OCI-LY7 (cell line): ENCODE data around the gene VIT.

Experiments used
- EZH2phosphoT487 ChIP-seq: fragments of 200-600 bp; sonication (generic); IDR thresholded peaks from 2 replicates; pipeline ENCODE4 v1.6.1; 2018; ENCODE audit warnings: low read depth, borderline replicate concordance, mild to moderate bottlenecking, mixed run types, antibody characterized with exemption, low read length, moderate library complexity, mixed read lengths
- TF ChIP-seq, protein P1 (sequence below): fragments of 200-600 bp; sonication (generic); conservative IDR thresholded peaks from 2 replicates; pipeline ENCODE4 v1.5.1; 2014; ENCODE audit warnings: mild to moderate bottlenecking, antibody characterized with exemption, low read length, moderate library complexity, mixed read lengths

DNA sequence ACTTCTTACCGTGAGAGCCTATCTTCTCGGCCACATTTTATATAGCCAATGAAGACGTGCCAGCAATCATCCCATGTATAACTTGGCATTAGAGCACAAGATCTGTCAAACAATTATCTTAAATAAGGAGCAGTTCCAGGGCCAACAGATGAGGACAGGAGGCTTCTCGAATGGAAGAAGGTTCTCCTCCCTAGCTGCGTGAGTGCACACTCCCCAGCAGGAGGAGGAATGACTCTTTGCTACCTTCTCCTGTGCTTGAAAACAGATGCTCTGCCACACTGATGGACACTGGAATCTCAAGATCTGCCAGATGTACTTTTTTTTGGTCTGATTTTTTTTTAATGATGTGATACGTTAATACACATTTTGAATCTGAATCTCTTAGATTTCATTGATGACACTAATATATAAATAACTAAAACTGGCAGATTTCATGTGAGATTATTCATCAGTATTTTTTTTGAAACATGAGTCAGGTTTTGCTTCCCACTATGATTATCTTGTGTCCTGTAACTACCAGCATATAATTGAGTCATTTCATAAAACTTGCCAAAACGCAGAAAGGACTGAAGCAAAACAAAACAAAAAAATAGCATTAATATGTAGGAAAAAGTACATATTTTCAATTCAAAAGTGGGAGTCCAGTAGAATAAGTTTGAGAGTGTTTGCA is 626 bp upstream of the VIT start:
- TF ChIP-seq, protein P1, sequence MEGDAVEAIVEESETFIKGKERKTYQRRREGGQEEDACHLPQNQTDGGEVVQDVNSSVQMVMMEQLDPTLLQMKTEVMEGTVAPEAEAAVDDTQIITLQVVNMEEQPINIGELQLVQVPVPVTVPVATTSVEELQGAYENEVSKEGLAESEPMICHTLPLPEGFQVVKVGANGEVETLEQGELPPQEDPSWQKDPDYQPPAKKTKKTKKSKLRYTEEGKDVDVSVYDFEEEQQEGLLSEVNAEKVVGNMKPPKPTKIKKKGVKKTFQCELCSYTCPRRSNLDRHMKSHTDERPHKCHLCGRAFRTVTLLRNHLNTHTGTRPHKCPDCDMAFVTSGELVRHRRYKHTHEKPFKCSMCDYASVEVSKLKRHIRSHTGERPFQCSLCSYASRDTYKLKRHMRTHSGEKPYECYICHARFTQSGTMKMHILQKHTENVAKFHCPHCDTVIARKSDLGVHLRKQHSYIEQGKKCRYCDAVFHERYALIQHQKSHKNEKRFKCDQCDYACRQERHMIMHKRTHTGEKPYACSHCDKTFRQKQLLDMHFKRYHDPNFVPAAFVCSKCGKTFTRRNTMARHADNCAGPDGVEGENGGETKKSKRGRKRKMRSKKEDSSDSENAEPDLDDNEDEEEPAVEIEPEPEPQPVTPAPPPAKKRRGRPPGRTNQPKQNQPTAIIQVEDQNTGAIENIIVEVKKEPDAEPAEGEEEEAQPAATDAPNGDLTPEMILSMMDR, result no peak
- TF ChIP-seq EZH2phosphoT487, result no peak
